Measurements from ENCODE around the gene HAO1. TPM values are rescaled to one million over a fixed set of nuclear protein-coding genes. Genes with fewer than 3 reads are reported as not detected.
A peak's percentile ranks its signal among the peaks of the same experiment; 100 is the strongest.
"Not testable (repeated sequence)": the region's sequence is repeated elsewhere in the genome, so short reads cannot be mapped to it uniquely, and the experiment has no call there.

HAO1 gene
- polyA plus RNA-seq (2013, experiment 1 of 2; ENCODE audit: insufficient read length): not detected
- polyA plus RNA-seq (2013, experiment 2 of 2; ENCODE audit: insufficient read length): not detected

DNA sequence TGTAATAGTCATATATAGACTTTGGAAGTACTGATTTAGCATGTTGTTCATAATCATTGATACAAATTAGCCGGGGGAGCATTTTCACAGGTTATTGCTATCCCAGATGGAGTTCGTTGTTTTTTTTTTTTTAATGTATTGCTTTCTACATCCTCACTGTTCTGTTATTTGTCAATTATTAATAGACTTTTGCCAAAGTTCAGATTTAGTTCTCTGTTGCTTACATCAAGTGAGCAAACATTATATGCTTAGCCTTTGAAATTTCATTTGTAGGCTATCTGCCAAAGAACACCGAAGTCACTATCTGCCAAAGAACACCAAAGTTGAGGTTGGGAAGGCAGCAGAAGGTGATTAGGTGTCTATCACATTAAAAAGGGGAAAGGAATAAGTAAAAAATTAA lies at the start of gene HAO1:
TSS of gene HAO1 (minus strand) at position 118 of the 400 bp plus-strand sequence. CDS start at position 82, 36 bp downstream.
- DNase-seq: no peak

DNA sequence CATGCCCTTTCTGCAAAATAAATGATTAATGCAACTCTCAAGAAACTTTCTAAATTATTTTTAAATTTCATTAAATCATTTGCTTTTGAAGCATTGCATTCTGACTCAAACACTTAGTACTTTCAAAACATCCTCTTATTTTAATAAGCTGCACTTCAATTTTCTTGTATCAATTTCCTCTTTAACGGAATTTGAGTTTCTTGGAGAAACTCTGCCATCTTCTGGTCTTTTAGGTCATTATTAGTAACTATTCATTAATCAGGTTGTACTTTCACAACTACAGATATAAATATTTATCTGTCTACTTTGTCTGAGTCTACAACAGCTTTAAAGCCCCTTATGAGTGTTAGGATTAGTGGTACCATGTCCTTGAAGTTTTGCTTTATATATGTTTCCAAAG lies 49.1 kb upstream of the HAO1 start:
- no peak for DNase-seq

DNA sequence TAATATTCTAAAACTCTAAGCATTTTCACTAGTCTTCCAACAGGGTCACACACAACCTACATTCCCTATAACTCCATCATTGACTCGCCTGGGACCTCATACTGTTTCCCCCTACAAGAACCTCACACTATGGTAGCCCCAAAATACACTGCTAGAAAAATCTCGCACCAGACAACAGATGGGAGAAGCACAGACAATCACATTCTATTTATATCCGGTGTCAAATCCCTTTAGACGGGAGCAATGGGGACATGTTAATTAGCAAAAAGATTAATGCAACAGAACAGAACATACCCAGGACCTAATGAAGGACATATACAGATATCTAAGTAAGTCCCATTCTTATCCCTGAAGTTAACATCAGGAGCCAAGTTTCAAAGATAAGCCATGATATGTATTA lies 45.7 kb upstream of the HAO1 start:
- no peak for DNase-seq

DNA sequence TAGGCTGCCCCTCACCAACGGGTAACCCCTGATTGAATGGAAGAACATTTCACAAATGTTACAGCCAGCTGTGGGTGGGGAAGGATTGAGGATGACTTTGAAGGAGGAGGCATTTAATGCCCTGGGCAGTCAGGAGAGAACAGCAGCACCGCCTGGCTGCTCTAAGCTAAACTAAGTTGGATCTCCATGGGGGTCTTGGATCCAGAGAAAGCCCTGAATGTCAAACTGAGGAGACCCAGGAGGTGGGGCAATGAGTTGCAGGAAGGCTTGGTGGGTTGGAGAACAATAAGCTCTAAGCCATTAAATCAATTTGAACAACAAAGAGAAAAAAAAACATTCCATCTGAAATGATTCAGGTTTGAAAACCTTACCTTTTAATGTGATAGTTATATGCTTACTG lies 43.9 kb upstream of the HAO1 start:
- DNase-seq: no peak

DNA sequence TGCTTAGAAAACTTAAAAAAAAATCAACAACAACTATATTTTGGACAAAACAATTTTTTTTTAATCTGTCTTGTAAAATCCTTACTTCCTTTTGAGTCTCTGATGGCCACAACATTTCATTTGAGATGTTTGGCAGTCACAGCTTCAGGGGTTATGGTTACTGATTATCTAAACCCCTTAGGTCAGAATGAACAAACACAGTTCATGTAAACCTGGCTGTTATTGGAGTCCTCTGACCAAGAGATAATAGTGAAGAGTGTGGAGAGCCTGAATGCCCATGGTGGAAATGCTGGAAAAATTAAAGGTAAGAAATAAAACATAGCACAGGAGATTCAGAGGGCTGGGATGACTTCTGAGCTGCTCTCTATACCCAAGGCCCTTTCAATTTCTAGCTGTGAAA lies 41.1 kb upstream of the HAO1 start:
- no peak for DNase-seq

DNA sequence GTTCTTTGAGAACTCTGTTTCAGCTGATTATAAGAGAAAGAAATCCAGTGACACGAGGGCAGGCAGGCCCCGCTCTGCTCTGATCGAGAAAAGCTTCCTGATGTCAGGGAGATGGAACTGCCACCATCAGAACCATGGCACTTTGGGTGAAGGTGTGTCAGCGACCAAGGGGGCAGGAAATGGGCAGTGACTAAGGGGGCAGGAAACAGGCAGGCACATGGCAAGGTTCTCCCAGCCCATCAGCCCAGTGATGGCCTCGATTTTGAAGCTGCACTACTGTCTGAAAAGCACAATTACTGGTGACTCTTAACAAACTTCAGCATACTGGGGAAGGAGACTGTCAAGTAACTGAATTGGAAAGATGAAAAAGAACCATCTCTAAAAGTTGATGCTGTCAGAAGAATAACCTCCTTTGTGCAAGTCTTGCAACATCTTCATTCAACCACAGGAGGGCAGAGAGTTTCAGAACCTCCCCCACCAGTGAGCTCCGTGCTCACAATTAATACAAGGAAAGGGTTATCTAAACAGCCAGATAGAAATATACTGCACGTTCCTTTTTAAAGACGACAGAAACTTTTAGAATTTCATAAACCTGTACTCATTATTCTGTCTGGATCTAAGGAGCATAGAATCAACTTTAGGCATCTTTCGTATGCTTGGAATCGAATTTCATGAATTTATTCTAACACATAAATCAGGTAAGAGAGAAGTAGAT lies 40.2 kb upstream of the HAO1 start:
- DNase-seq: peak; percentile 33

DNA sequence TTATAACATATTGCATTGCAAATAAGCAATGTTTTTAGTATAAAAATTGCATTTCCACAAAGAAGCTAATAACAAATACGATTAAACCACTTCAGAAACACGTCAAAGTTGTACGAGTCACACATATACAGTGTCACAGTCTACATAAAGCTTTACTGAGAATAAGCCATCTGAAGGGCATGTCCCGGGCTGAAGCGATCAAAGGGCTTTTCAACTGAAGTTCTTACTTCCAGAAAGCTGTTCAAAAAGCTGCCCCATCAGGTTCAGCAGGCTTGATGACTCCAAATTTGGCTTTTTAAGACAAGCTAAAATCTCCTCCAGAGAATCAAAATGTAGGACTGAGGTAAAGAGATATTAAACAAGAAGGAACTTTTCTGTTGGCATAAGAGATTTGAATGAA lies 37.5 kb upstream of the HAO1 start:
- DNase-seq: no peak

DNA sequence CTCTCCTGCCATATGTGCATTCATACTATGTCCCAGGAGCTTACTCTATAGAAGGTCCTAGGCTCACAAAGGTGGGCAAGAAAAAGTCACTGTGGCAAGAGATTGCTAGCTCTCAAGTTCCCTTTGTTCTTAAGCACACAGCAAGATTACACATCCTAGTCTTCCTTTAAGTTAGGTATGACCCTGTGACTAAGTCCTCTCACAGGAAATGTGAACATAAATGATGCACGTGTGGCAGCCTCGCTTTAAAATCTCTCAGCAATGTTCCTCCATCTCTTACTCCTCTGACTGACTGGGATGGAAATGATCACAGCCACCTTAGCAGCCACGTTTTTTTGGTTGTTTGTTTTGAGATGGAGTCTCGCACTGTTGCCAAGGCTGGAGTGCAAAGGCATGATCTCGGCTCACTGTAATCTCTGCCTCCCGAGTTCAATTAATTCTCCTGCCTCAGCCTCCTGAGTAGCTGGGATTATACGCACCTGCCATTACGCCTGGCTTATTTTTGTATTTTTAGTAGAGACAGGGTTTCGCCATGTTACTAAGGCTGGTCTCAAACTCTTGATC lies 35.7 kb upstream of the HAO1 start:
- DNase-seq: no peak

DNA sequence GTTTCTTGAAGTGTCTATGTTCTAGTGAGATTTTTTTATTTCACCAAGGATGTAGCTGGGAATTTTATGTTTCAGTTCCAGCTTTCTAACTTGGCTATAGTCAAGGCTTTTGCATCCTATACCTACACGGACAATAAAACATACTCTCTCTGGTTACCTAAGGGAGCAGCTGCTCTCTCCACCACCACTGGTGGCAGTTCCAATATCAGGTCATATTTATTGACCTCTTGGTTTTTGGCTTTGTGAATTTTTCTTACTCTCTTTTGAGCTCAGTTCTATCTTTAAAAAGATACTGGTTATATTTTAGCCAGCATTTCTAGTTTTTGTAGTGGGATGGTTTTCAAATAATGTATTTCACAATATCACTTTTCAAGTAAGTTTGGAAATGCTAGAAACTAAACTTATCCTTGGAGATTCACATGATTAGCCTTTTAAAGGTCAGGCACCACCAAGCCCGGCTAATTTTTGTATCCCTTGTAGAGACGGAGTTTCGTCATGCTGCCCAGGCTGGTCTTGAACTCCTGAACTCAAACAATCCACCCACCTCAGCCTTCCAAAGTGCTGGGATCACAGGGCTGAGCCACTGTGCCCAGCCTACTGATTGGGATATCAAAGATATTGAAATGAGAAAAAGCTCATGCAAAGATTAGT lies 34.7 kb upstream of the HAO1 start:
- DNase-seq: no peak

DNA sequence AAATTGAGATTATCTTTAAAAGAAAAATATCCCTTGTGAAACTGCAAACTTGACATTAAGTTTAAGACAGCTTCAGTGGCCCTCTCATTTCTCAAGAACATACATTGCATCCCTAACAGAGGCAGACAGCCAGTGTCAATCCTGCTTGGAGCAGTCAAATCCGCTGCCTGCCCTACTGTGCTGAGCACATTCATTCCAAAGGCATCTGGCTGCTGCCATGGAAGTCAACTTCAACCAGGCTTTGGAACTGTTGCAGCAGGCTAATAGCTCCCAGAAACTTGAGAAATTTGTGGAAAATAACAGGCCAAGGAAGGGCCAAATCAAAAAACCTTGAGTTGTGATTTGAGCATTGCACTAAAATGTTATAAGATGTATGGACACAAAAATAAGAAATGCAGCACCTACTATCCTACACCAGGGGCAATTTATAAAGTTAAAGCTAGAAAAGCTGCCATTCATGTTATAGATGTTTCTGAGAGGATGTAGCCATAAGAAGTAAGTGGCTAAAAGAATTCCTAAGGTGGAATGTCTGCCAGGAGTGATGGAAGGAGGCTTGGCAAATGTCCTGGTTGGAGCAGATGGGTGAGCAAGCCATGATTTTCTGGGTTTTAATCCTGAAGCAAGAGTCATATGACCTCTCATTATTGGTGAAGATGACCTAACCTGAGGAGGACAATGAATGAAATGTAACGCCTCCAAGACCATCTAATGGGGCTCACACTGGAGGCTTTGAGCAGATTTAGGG lies 31.4 kb upstream of the HAO1 start:
- DNase-seq: peak; percentile 47

DNA sequence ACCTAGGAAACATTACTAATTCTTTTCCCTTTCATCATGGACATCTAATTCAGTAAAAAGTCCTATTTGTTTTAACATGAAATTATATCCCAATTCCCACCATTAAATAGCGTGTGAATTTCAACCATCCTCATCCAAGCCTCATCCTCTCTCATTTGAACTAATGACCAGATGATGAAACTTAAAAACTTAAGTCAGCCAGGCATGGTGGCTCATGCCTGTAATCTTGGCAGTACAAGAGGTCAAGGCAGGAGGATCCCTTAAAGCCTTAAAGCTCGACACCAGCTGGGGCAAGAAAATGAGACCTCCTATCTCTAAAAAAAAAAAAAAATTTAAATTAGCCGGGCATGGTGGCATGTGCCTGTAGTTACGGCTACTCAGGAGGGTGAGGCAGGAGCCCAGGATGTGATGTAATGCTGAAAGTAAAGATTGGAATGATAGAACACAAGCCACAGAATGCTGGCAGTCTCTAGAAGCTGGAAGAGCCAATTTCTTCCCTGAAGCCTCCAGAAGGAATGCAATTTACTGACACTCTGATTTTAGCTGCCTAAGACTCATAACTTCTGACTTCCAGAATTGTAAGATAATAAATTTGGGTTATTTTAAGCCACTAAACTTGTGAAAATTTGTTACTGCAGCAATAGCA lies 27.1 kb upstream of the HAO1 start:
- peak; percentile 57 for DNase-seq

DNA sequence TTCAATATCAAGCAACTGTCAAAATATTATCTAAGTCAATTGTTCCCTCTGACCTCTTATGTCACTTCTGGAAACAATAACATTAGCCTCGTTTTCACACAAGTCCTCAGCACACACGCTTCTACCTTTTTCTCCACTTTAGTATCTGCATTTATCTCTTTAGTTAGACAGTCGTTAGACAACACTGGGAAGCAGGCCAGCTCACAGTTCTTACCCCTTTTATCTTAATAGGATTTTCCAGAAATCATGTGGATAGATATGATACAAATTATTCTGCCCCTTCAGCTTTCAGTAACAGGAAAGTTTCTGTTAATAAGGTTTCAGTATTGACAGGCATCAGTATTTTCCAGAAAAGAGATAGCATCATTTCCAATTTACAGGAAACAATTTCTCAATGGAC lies 25.9 kb upstream of the HAO1 start:
- DNase-seq: no peak

DNA sequence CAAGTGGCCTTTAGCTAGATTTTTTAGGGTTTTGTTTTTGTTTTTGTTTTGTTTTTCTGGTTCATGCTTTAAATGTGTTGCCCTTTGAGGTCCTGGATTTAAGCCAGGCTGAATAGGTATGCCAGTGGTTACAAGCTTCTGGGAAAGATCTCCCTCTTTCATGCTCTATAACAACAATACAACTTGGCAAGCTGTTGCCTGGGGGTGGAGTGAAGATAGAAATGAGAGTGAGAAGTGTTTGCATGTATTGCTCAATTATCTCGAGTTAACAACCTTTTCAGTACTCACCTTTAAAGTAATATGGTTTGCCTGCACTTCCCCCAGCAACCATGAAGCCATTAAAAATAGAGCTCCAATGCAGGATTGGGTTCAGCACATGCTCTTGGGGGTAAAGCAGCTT lies 19.2 kb upstream of the HAO1 start:
- DNase-seq: no peak

DNA sequence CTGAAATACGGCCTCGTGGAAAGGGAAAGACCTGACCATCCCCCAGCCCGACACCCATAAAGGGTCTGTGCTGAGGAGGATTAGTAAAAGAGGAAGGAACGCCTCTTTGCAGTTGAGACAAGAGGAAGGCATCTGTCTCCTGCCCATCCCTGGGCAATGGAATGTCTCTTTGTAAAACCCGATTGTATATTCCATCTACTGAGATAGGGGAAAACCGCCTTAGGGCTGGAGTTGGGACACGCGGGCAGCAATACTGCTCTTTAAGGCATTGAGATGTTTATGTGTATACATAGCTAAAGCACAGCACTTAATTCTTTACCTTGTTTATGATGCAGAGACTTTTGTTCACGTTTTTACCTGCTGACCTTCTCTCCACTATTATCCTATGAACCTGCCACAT lies 16.3 kb upstream of the HAO1 start:
- DNase-seq: not testable (repeated sequence)

DNA sequence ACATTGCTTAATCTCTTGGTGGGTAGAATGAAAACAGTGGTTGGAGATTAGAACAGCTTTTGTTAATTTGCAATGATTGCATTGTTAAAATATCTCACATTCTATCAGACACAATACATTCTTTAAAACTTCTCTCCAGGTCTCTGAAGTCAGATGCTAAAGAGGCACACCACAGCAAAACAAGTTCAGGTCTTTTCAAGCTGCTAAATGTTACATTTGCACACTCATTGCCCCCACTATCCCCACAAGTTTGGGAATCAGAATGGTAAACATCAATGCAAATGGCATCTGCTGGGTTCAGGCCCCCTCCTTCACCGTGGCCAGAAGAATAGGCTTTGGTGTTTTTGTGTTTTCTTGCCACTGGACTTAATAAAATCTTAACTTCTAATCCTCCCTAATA lies 10.1 kb upstream of the HAO1 start:
- no peak for DNase-seq

DNA sequence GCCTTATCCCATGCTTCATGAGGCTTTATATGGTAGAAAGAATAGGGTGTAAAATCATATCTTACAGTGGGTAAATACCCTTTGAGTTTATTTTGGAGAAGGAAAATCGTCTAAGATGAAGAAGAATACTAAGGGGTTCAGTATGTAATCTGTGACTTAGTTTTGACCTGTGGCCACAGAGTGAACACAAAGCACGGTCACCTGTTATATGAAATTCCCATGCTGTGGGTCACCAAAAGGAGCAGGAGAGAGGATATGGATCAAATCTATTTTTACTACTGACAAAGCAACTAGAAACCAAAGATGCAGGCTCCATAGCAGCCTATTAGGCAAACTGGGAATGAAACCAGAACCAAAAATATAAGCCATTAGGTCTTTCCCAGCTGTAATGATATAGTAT lies 3.6 kb upstream of the HAO1 start:
- DNase-seq: no peak

DNA sequence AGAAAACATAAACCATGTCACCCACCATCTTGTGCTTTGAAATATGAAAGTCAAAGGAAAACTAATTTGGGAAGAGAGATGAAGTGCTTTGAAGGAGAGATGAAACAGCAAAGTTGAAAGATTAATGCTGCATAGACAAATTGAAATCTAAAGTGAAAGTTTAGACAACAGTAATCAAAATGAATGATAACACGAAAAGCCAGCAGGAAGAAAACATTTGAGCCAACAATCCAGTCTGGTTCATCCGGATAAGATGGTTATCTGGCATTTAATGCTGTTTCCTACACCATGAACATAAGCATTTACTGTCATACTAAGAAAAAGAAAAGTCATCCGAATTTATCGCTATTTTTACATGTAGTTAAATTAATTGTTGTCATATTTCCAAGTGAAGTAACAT lies 595 bp downstream of the HAO1 start:
- no peak for DNase-seq

DNA sequence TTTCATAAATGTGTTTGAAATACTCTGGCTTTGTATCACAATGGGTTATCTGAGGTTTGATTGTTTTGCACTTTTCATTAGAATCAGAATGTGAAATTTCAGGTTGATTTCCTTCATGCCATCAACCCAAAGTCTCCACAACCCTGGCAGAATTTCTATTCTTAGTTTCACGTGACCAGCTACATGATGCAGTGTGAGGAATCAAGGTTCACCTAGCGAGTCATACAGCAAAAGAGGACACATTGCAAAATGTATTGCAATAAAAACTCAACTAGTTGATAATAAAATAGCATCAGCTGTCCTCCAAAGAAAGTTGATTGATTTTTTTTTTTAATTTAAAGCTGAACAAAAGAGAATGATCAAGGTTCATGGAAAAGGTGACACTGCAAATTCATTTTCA lies 2.2 kb downstream of the HAO1 start:
- no peak for DNase-seq

DNA sequence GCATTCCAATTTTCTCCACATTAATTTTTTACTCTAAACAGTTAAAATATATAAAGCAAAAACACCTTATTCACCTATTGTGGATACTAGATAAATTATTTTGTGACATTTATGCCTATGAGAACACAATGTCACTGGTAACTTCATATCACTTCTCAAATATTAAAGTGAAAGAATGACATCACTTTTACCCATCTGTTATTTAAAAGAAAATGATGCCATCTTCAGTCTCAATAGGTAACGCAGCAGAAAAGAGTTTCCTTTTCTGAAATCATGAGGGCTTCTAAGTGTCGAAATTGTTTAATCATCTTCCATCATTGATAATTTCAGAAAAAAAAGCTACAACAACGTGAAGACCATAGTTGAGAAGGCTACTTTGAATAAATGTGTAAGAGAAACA lies 2.9 kb downstream of the HAO1 start:
- no peak for DNase-seq

DNA sequence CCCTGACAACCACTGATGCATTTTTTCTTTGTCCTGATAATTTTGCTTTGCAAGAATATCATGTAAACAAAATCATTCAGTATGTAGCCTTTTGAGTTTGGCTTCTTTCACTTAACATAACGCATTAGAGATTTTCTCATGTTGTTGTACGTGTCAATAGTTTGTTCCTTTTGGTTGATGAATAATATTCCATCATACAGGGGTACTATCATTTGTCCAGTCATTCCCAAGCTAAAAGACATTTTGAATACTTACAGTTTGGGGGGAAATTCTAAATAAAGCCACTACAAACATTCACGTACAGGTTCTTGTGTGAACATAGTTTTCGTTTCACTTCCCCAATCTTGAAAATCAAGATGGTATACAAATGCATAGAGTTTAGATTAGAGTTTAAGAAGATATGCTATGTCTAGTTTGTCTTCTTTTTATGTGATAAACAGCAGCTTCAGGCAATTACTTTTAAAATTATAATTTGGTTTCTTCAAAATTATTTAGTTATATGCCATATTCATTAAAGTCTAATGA lies 5.2 kb downstream of the HAO1 start:
- no peak for DNase-seq

DNA sequence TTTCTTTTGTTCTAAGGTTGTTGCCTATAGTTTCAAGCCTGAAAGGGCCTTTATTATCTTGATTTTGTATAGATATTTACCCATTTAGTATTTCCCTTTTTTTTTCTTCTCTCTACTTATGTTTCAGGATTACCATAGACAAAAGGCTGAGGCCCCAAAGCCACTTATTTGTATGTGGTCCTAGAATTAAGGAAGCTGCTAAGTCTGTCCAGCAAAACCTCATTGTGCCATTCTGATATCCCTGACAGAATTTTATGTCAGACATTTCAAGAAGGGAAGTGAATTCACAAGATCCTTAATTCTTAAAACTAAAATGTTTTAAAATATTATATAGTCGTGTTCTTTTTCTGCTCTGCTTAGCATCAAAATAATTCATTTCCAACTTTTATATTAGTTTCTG lies 6.9 kb downstream of the HAO1 start:
- DNase-seq: no peak

DNA sequence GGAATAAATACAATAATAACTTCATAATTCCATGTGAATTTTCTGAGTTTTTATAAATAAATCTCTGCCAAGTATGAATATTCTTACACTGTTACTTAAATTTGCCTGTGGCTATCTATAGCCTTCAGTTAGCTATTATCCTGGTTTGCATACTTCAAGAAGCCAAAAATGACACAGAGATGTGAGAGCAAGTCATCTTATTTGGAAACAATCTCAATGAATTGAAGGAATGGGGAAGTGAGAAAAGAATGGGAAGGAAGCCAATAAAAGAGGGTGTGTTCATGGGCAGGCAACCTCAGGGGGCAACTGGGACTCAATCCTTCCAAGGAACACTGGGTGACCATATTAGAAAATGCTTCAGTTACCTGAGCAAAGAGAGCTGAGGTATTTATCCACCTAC lies 9.9 kb downstream of the HAO1 start:
- no peak for DNase-seq

DNA sequence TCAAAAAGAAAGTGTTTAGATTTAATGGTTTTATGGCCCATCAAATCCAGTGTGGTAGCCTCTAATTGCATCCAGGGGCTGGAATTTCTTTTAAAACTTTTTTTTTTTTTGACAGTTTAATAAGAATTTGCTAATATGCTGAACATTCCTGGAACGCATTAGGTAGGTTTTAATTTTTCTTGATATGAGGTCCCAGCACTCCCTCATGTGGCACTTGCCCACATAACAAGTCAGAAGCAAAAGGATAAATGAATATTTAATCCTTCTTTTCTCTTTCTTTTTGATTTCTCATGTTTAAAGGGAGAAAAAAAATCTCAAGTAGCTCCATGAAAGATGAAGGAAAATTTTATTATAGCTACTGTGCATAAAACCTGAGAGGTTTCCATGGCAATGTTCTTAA lies 13.5 kb downstream of the HAO1 start:
- peak; percentile 48 for DNase-seq

Data from fibroblast of skin of abdomen (primary cell).